ENCODE results near the gene CYYR1.
"Not testable (repeated sequence)": the region's sequence is repeated elsewhere in the genome, so short reads cannot be mapped to it uniquely, and the experiment has no call there.

CYYR1 gene

GRCh38 chr21:26473471-26473870 is 99.6 kb downstream of the CYYR1 start:
- no peak for DNase-seq

DNA sequence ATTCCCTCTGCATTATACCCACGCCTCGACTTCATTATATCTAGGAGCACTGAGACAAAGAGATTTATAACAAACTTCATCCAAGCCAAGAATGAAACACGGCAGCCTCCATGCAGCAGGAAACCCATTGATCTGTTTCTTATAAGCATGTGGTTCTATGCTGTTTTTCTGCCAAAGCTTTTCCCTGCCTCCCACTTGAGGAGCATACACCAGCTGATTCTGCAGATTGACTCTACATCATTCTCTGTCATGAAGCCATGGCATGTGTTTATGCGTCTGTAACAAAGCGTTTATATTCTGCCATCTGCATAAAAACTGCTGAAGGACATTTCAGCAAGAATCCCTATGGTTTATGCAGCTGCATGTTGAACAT is 102.0 kb downstream of the CYYR1 start:
- DNase-seq: no peak

GRCh38 chr21:26470351-26471098 is 102.6 kb downstream of the CYYR1 start:
- DNase-seq: no peak

DNA sequence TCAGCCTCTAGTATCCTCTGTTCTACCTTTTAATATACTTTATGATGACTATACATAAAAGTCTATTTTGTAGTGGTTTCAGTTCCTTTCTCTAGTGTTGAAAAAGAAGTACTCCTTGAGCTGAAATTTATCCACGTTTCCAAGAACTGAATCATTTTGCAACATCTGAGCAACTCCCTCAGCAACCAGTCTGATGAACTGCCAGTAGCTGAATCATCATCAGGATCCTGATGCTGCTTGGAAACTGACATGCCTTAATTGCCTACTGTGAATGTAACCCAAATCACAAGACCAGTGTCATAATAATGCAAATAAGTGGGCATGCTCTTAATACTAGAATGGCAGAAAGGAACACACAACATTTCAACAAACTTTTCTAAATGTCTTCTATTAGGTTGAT is 103.3 kb downstream of the CYYR1 start:
- no peak for DNase-seq

- DNase-seq: no peak
Measured at GRCh38 chr21:26465916-26466315, 107.2 kb downstream of the CYYR1 start.

GRCh38 chr21:26461500-26461899 is 111.6 kb downstream of the CYYR1 start:
- no peak for DNase-seq

DNA sequence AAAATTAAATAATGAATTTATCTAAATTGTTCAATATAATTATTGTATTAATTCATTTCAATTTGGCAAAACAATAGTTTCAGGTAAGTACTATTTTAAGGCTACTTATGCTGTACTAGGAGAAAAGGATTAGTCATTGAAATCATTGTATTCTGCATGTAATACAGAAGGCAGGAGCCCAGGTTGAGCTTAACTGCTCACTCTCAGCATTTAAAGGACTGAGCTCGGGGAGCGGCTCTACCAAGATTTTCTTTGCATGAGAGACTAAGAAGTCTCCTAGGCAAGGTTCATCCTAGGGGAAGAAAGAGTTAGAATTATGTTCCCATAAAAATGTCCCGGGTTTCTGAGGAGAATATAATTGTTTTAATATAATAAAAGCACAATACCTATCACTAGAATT is 112.5 kb downstream of the CYYR1 start:
- DNase-seq: no peak

DNA sequence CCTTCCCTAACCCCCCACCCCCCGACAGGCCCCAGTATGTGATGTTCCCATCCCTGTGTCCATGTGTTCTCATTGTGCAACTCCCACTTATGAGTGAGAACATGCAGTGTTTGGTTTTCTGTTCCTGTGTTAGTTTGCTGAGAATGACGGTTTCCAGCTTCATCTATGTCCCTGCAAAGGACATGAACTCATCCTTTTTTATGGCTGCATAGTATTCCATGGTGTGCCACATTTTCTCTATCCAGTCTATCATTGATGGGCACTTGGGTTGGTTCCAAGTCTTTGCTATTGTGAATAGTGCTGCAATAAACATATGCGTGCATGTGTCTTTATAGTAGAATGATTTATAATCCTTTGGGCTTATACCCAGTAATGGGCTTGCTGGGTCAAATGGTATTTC is 114.2 kb downstream of the CYYR1 start:
- DNase-seq: not testable (repeated sequence)

GRCh38 chr21:26457817-26458216 is 115.3 kb downstream of the CYYR1 start:
- no peak for DNase-seq

DNA sequence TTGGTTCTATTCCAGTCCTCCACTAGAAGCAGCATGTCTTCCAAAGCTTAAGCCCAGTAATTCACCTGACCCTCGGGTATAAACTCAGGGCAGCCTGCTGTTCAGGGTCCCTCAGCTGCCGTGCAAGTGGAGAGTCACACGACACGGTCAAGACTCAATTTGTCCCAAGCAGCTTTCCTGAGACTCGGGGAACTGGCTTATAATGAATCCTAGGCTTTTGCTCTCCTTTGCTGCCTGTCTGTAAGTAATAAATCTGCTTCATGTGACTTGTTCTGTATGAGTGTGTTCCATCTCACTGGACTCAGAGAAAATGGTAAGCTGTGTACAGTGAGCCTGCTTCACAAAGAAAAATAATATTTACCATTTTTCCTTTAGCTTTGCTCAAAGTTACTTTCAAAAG is 119.8 kb downstream of the CYYR1 start:
- no peak for DNase-seq

DNA sequence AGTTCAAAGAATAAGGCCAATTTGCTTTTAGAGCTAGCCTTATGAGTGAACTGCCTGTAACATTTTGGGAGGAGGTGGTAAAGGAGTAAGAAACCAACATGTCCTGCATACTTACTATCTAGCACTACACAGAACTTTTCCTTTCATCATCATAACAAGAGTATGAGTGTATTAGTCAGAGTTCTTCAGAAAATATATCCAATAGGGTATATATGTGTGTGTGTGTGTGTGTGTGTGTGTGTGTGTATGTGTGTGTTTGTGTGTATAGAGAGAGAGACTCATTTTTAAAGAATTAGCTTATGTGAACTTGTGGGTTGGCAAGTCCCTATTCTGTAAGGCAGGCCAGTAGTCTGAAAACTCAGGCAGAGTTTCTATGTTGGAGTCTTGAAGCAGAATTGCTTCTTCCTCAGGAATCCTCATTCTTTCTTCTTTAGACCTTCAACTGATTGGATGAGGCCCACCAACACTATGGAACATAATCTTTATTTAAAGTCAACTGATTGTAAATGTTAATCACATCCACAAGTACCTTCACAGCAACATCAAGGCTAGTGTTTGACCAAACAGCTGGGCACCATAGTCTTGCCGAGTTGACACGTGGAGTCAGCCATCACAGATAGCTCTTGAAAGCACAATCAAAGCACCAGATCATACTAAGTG is 121.9 kb downstream of the CYYR1 start:
- no peak for DNase-seq

- no peak for DNase-seq
Measured at GRCh38 chr21:26449161-26449560, 123.9 kb downstream of the CYYR1 start.

DNA sequence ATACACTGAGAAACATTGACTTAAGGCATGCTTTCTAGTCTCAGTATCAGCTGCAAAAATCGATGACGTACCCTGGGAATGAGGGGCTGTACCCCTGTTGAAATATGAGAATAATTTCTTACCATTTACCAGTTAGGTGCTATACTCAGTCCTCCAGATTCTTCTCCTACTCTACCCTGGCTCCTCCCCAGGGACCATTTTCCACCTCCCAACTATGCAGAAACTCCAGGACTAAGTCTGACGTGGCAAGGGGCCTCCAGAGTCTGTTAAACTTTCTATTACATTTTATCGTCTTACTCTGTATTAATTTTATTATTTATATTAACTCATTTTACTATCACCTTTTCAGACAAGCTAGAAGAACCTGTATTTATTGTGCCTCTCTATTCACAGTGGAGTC is 124.3 kb downstream of the CYYR1 start:
- DNase-seq: no peak

GRCh38 chr21:26447932-26448475 is 125.1 kb downstream of the CYYR1 start:
- no peak for DNase-seq

DNA sequence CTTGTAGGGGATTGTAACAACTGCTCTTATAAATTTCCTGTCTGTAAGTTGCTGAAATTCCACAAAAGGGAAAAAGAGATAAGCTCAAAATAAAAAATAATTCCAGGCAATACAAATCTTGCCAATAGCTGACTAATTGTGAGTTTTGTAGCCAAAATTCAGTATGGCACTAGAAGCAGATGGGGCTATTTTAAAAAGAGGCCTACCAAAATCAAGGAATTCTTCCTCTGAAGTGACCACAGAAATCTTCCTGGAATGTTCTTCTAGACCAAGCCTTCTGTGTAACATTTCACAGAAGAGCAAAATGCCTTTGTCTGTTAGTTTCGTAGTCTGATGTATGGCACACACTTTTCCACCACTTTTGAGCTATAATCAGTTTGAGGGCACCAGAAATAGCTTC is 127.6 kb downstream of the CYYR1 start:
- DNase-seq: no peak

GRCh38 chr21:26444646-26445045 is 128.4 kb downstream of the CYYR1 start:
- DNase-seq: no peak

GRCh38 chr21:26443867-26444266 is 129.2 kb downstream of the CYYR1 start:
- DNase-seq: no peak

- DNase-seq: no peak
Measured at GRCh38 chr21:26443291-26443690, 129.8 kb downstream of the CYYR1 start.

GRCh38 chr21:26441149-26441548 is 131.9 kb downstream of the CYYR1 start:
- no peak for DNase-seq

GRCh38 chr21:26438976-26439375 is 134.1 kb downstream of the CYYR1 start:
- DNase-seq: no peak

- DNase-seq: no peak
Measured at GRCh38 chr21:26437326-26438009, 135.6 kb downstream of the CYYR1 start.

- DNase-seq: no peak
Measured at GRCh38 chr21:26433386-26433785, 139.7 kb downstream of the CYYR1 start.

- DNase-seq: no peak
Measured at GRCh38 chr21:26432410-26432809, 140.7 kb downstream of the CYYR1 start.

- no peak for DNase-seq
Measured at GRCh38 chr21:26425576-26425975, 147.5 kb downstream of the CYYR1 start.

All from NCI-H1092 (cell line).